Left lung (tissue), 10 donors: ENCODE data around the gene PCNP. TPM values are rescaled to one million over a fixed set of nuclear protein-coding genes. Genes with fewer than 3 reads are reported as not detected.

Experiments used
- ATAC-seq: fragments of 200-7000 bp; cut with Tn5 transposase; one replicate; pipeline ENCODE4 v1.9.1; 2020; ENCODE audit warnings: moderate library complexity
- DNase-seq, 4 donors: peaks; one replicate each; pipeline ENCODE4 v3.0.0-alpha.2; 2013 to 2020
- H3K27ac ChIP-seq, 2 donors: fragments of 200-600 bp; sonication (generic) in 1 of 2; one replicate each; pipeline versions ENCODE4 v1.5.0 to v1.8.0; 2020 to 2021
- H3K27me3 ChIP-seq, 2 donors: fragments of 200-600 bp; sonication (generic) in 1 of 2; one replicate each; pipeline versions ENCODE4 v1.5.0 to v1.8.0; 2020 to 2021
- H3K36me3 ChIP-seq, 2 donors: fragments of 200-600 bp; sonication (generic) in 1 of 2; one replicate each; pipeline versions ENCODE4 v1.5.0 to v1.8.0; 2020 to 2021
- H3K4me1 ChIP-seq, 2 donors: fragments of 200-600 bp; one replicate each; pipeline ENCODE4 v1.8.0; 2021
- H3K4me3 ChIP-seq, 2 donors: fragments of 200-600 bp; sonication (generic) in 1 of 2; one replicate each; pipeline versions ENCODE4 v1.5.0 to v1.8.0; 2020 to 2021; ENCODE audit warnings: mild to moderate bottlenecking in 1 of 2
- H3K9me3 ChIP-seq, 2 donors: fragments of 200-600 bp; sonication (generic) in 1 of 2; one replicate each; pipeline versions ENCODE4 v1.5.0 to v1.8.0; 2020 to 2021
- CTCF ChIP-seq, 2 donors: fragments of 200-600 bp; sonication (generic) in 1 of 2; IDR thresholded peaks; one replicate each; pipeline versions ENCODE4 v1.5.0 to v1.8.0; 2021; ENCODE audit warnings: antibody characterized with exemption in 2 of 2
- intact Hi-C, 2 donors: fragments of 100-400 bp; cut with DNase I; formaldehyde crosslinking; loops; one replicate each; pipeline versions ENCODE4 v1.11.2 to v1.14.2; 2022
- polyA plus RNA-seq, 6 donors: library from polyadenylated mRNA; unstranded; fragments of 120-200 nt; gene quantifications; one replicate each; pipeline ENCODE4 v1.2.1, GENCODE V29; 2013; ENCODE audit not compliant: insufficient read length in 6 of 6
- total RNA-seq, 2 donors: library from RNA; stranded (reverse); fragmentation: NEBNext Ultra II Directional; extraction: Animal tissue kit (Norgen Biotek cat#: 25700); gene quantifications; one replicate each; pipeline ENCODE4 v1.2.1, GENCODE V29; 2021
- donor health status: DM: no; HTN: yes; CAD: no.
- donor health status: DM: no; HTN: no; CAD: no.

Gene PCNP
- total and polyA plus RNA-seq, 8 donors, result 137 to 244 (median 216) TPM

GRCh38 chr3:101643009-101643844 lies 69.2 kb downstream of the PCNP start:
- Histone ChIP-seq H3K9me3 (no peaks in the 10 kb centered on the region), H3K36me3 (peaks cover 0 to 7% of the 10 kb centered on the region in 2 donors), H3K27me3 (no peaks in the 10 kb centered on the region), H3K4me3 (no peak overlapping the region), H3K27ac (no peak overlapping the region), H3K4me1 (no peaks in the 10 kb centered on the region)
- intact Hi-C loops, result no loop called here
- DNase-seq (no peak), ATAC-seq (no peak)
- no peak for TF ChIP-seq CTCF (IDR thresholded peaks at IDR 0.05)

Other genes with a start within 250 kb of the PCNP start
- gene SENP7, start 61.0 kb upstream of the PCNP start, total RNA-seq, result 10 to 100 TPM; 13.2 to 15.8 TPM
- gene SENP7, start 61.0 kb upstream of the PCNP start, polyA plus RNA-seq, result 100 to 1,000 TPM in 2 of 6 donors, 10 to 100 TPM in 4; 90.4 to 106 (median 99.5) TPM
- 10 to 100 TPM; 12.3 to 18.2 TPM for gene TRMT10C, start 12.3 kb upstream of the PCNP start, total RNA-seq
- gene TRMT10C, start 12.3 kb upstream of the PCNP start, polyA plus RNA-seq, result 10 to 100 TPM; 24.5 to 26.6 (median 25.5) TPM
- 10 to 100 TPM; 16.6 to 18.1 TPM for gene ZBTB11, start 103.0 kb downstream of the PCNP start, total RNA-seq
- gene ZBTB11, start 103.0 kb downstream of the PCNP start, polyA plus RNA-seq, result 10 to 100 TPM; 25.5 to 27.7 (median 26.0) TPM
- gene RPL24, start 112.5 kb downstream of the PCNP start, total RNA-seq, result 100 to 1,000 TPM; 811 to 860 TPM
- 1,000 to 10,000 TPM; 1,773 to 2,052 (median 1,935) TPM for gene RPL24, start 112.5 kb downstream of the PCNP start, polyA plus RNA-seq
- 10 to 100 TPM in 1 of 2 donors, 1 to 10 TPM in 1; 8.5 to 11.2 TPM for gene CEP97, start 150.4 kb downstream of the PCNP start, total RNA-seq
- 10 to 100 TPM; 17.7 to 23.7 (median 20.0) TPM for gene CEP97, start 150.4 kb downstream of the PCNP start, polyA plus RNA-seq
- gene NXPE3, start 205.0 kb downstream of the PCNP start, total RNA-seq, result 10 to 100 TPM; 15.9 to 17.0 TPM
- gene NXPE3, start 205.0 kb downstream of the PCNP start, polyA plus RNA-seq, result 10 to 100 TPM; 10.0 to 16.0 (median 11.7) TPM